H1 (cell line): Measurements from ENCODE around the gene SLC1A2.

Experiments
- EZH2 ChIP-seq: fragments of 200-600 bp; sonication (generic); IDR thresholded peaks from 2 replicates; pipeline ENCODE4 v1.7.1; 2012; ENCODE audit warnings: low read depth, mild to moderate bottlenecking, moderate library complexity, low read length, inconsistent platforms; ENCODE audit not compliant: severe bottlenecking
- JUND ChIP-seq: IDR thresholded peaks from 2 replicates; pipeline ENCODE4 v1.6.1; 2011; ENCODE audit warnings: mild to moderate bottlenecking, improper control_type of control experiment, low read length
- KDM4A ChIP-seq: IDR thresholded peaks from one replicate; pipeline ENCODE4 v1.7.1; 2012; ENCODE audit warnings: low read depth, mild to moderate bottlenecking, moderate library complexity, low read length, inconsistent platforms; ENCODE audit not compliant: severe bottlenecking
- POLR2A ChIP-seq, 2 experiments: IDR thresholded peaks; 1 replicate in 1 of 2; 2 replicates in 1 of 2; pipeline ENCODE4 v1.6.1; 2011; ENCODE audit warnings: low read depth in 2 of 2, low read length in 2 of 2, mild to moderate bottlenecking in 2 of 2; ENCODE audit errors: control extremely low read depth in 1 of 2
- RFX5 ChIP-seq: IDR thresholded peaks from 2 replicates; pipeline ENCODE4 v1.6.1; 2011; ENCODE audit warnings: low read depth, low read length, improper control_type of control experiment, borderline replicate concordance
- ZNF274 ChIP-seq: IDR thresholded peaks from 2 replicates; pipeline ENCODE4 v1.7.0; 2012; ENCODE audit warnings: low read length, borderline replicate concordance; ENCODE audit errors: extremely low read depth
- TF ChIP-seq, protein P1 (sequence below), 3 experiments: IDR thresholded peaks; 1 replicate in 2 of 3; 2 replicates in 1 of 3; pipeline versions ENCODE4 v1.5.1 to v1.6.1; 2011; ENCODE audit warnings: low read length in 3 of 3, mild to moderate bottlenecking in 3 of 3, inconsistent platforms in 2 of 3, low read depth in 1 of 3, moderate library complexity in 1 of 3; ENCODE audit not compliant: insufficient read depth in 1 of 3; ENCODE audit errors: control extremely low read depth in 1 of 3

GRCh38 chr11:35317253-35317652 lies 102.1 kb downstream of the SLC1A2 start:
- TF ChIP-seq POLR2A (IDR thresholded peaks at IDR 0.05; ENCODE audit: control extremely low read depth in 1 of 2, low read depth in 2 of 2, low read length in 2 of 2) (no peak), ZNF274 (no peak), RFX5 (no peak), EZH2 (no peak), JUND (no peak), KDM4A (no peak)
- TF ChIP-seq, protein P1, sequence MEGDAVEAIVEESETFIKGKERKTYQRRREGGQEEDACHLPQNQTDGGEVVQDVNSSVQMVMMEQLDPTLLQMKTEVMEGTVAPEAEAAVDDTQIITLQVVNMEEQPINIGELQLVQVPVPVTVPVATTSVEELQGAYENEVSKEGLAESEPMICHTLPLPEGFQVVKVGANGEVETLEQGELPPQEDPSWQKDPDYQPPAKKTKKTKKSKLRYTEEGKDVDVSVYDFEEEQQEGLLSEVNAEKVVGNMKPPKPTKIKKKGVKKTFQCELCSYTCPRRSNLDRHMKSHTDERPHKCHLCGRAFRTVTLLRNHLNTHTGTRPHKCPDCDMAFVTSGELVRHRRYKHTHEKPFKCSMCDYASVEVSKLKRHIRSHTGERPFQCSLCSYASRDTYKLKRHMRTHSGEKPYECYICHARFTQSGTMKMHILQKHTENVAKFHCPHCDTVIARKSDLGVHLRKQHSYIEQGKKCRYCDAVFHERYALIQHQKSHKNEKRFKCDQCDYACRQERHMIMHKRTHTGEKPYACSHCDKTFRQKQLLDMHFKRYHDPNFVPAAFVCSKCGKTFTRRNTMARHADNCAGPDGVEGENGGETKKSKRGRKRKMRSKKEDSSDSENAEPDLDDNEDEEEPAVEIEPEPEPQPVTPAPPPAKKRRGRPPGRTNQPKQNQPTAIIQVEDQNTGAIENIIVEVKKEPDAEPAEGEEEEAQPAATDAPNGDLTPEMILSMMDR (IDR thresholded peaks at IDR 0.05; ENCODE audit: control extremely low read depth in 1 of 3, insufficient read depth in 1 of 3, low read depth in 1 of 3, low read length in 3 of 3), result no peak
